NOMO-1 treated with DMSO at 0.1 percent for 48 hours (cell line): ENCODE data around the gene SHF.
A peak's percentile ranks its signal among the peaks of the same experiment; 100 is the strongest.

Experiments
- DNase-seq: peaks from one replicate; lab custom pipeline; 2025; ENCODE audit not compliant: unreplicated experiment; lab: John Stamatoyannopoulos, UW

SHF gene

GRCh38 chr15:45200001-45200798 is 12.4 kb upstream of the SHF start:
- DNase-seq, result peak; percentile 94

- peak; percentile 24 for DNase-seq
These were observed 11.5 kb upstream of the SHF start for GRCh38 chr15:45199136-45199810.

GRCh38 chr15:45198337-45199135 is 10.8 kb upstream of the SHF start:
- DNase-seq, result peak; percentile 95

GRCh38 chr15:45197512-45197911 is 9.7 kb upstream of the SHF start:
- peak; percentile 16 for DNase-seq

GRCh38 chr15:45187578-45187893 is 230 bp downstream of the SHF start:
- DNase-seq, result no peak

GRCh38 chr15:45186771-45187577 is 792 bp downstream of the SHF start:
- no peak for DNase-seq

- DNase-seq, result no peak
These were observed 1.6 kb downstream of the SHF start for GRCh38 chr15:45185903-45186770.

GRCh38 chr15:45185069-45185779 is 2.5 kb downstream of the SHF start:
- no peak for DNase-seq

GRCh38 chr15:45184562-45185041 is 3.2 kb downstream of the SHF start:
- no peak for DNase-seq

GRCh38 chr15:45183511-45183910 is 4.3 kb downstream of the SHF start:
- DNase-seq, result no peak

- no peak for DNase-seq
These were observed 4.8 kb downstream of the SHF start for GRCh38 chr15:45182996-45183395.

- peak; percentile 37 for DNase-seq
These were observed 6.1 kb downstream of the SHF start for GRCh38 chr15:45181491-45182285.

- DNase-seq, result no peak
These were observed 6.9 kb downstream of the SHF start for GRCh38 chr15:45180648-45181436.

GRCh38 chr15:45180201-45180600 is 7.6 kb downstream of the SHF start:
- DNase-seq, result peak; percentile 50

GRCh38 chr15:45179221-45179985 is 8.4 kb downstream of the SHF start:
- DNase-seq, result no peak

- DNase-seq, result no peak
These were observed 10.5 kb downstream of the SHF start for GRCh38 chr15:45177285-45177684.

- DNase-seq, result no peak
These were observed 13.2 kb downstream of the SHF start for GRCh38 chr15:45174577-45174976.
